ENCODE data around the gene RHEX.

Gene RHEX

GRCh38 chr1:206089341-206089740 is 36.4 kb downstream of the RHEX start:
- no peak for DNase-seq (ENCODE audit: low read depth in 2 of 2)

- no peak for DNase-seq (ENCODE audit: low read depth in 2 of 2)
Measured at GRCh38 chr1:206094024-206094423, 41.1 kb downstream of the RHEX start.

GRCh38 chr1:206097381-206097780 is 44.4 kb downstream of the RHEX start:
- no peak for DNase-seq (ENCODE audit: low read depth in 2 of 2)

- no peak for DNase-seq (ENCODE audit: low read depth in 2 of 2)
Measured at GRCh38 chr1:206098242-206098919, 45.4 kb downstream of the RHEX start.

- DNase-seq (ENCODE audit: low read depth in 2 of 2) = no peak
Measured at GRCh38 chr1:206100226-206100815, 47.3 kb downstream of the RHEX start.

- DNase-seq (ENCODE audit: low read depth in 2 of 2) = no peak
Measured at GRCh38 chr1:206101351-206102045, 48.5 kb downstream of the RHEX start.

- no peak for DNase-seq (ENCODE audit: low read depth in 2 of 2)
Measured at GRCh38 chr1:206102292-206102936, 49.4 kb downstream of the RHEX start.

- no peak for DNase-seq (ENCODE audit: low read depth in 2 of 2)
Measured at GRCh38 chr1:206103979-206104378, 51.0 kb downstream of the RHEX start.

- no peak for DNase-seq (ENCODE audit: low read depth in 2 of 2)
Measured at GRCh38 chr1:206105464-206105995, 52.6 kb downstream of the RHEX start.

- peak; percentile 65 to 76 for DNase-seq (ENCODE audit: low read depth in 2 of 2)
Measured at GRCh38 chr1:206106328-206107167, 53.6 kb downstream of the RHEX start.

GRCh38 chr1:206107168-206107544 is 54.2 kb downstream of the RHEX start:
- DNase-seq (ENCODE audit: low read depth in 2 of 2) = no peak

GRCh38 chr1:206108635-206109034 is 55.7 kb downstream of the RHEX start:
- DNase-seq (ENCODE audit: low read depth in 2 of 2) = no peak

- DNase-seq (ENCODE audit: low read depth in 2 of 2) = no peak
Measured at GRCh38 chr1:206109718-206110117, 56.7 kb downstream of the RHEX start.

GRCh38 chr1:206110161-206110560 is 57.2 kb downstream of the RHEX start:
- no peak for DNase-seq (ENCODE audit: low read depth in 2 of 2)

- no peak for DNase-seq (ENCODE audit: low read depth in 2 of 2)
Measured at GRCh38 chr1:206110820-206111219, 57.8 kb downstream of the RHEX start.

GRCh38 chr1:206111271-206111927 is 58.4 kb downstream of the RHEX start:
- DNase-seq (ENCODE audit: low read depth in 2 of 2) = no peak

- DNase-seq (ENCODE audit: low read depth in 2 of 2) = no peak
Measured at GRCh38 chr1:206112600-206113301, 59.8 kb downstream of the RHEX start.

GRCh38 chr1:206114692-206115640 is 62.0 kb downstream of the RHEX start:
- no peak for DNase-seq (ENCODE audit: low read depth in 2 of 2)

- DNase-seq (ENCODE audit: low read depth in 2 of 2) = no peak
Measured at GRCh38 chr1:206115791-206116190, 62.8 kb downstream of the RHEX start.

Measured in stimulated activated CD4-positive, alpha-beta T cell treated with anti-CD3 and anti-CD28 coated beads, Interleukin-4, amount 100 ng/mL, for 48 hours (primary cell).